Neural cell (in vitro differentiated cells): ENCODE data around the gene TNIP3.

Experiments
- EZH2 ChIP-seq: fragments of 200-600, 300-800 bp; shearing (Covaris generic), sonication (generic); IDR thresholded peaks from 2 replicates; pipeline ENCODE4 v1.6.1; 2014; ENCODE audit warnings: antibody characterized with exemption, low read length, borderline replicate concordance, mild to moderate bottlenecking; ENCODE audit not compliant: insufficient read depth, poor library complexity, severe bottlenecking
- POLR2AphosphoS5 ChIP-seq: IDR thresholded peaks from 2 replicates; pipeline ENCODE4 v1.6.1; 2012
- RAD21 ChIP-seq: fragments of 450-650 bp; conservative IDR thresholded peaks from 2 replicates; pipeline ENCODE4 v1.6.1; 2014; ENCODE audit warnings: antibody characterized with exemption, mild to moderate bottlenecking, moderate library complexity
- SMC3 ChIP-seq: fragments of 450-650 bp; conservative IDR thresholded peaks from 2 replicates; pipeline ENCODE4 v1.6.1; 2014; ENCODE audit warnings: antibody characterized with exemption, mild to moderate bottlenecking, moderate library complexity; ENCODE audit not compliant: poor library complexity
- TF ChIP-seq, protein P1 (sequence below): fragments of 450-650 bp; IDR thresholded peaks from 2 replicates; pipeline ENCODE4 v1.5.1; 2014; ENCODE audit warnings: antibody characterized with exemption, mild to moderate bottlenecking, moderate library complexity; ENCODE audit not compliant: poor library complexity, severe bottlenecking

DNA sequence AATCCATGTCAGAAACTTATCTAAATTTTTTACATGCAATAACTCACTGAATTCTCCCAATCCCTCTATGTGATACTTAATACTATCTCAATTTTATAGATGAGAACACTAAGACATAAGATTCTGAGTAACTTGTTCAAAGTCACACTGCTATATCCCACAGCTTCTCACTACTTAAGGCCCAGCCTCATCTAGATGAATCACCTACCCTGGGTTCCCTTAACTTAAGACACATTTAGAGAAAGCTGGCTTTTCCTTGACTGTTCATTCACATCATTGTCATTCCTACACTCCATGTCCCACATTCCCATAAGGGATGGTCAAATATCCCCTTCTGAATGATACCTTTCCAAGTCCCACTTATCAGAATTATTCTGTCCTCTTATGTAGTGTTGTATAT, 21.0 kb downstream of the TNIP3 start:
- TF ChIP-seq, protein P1, sequence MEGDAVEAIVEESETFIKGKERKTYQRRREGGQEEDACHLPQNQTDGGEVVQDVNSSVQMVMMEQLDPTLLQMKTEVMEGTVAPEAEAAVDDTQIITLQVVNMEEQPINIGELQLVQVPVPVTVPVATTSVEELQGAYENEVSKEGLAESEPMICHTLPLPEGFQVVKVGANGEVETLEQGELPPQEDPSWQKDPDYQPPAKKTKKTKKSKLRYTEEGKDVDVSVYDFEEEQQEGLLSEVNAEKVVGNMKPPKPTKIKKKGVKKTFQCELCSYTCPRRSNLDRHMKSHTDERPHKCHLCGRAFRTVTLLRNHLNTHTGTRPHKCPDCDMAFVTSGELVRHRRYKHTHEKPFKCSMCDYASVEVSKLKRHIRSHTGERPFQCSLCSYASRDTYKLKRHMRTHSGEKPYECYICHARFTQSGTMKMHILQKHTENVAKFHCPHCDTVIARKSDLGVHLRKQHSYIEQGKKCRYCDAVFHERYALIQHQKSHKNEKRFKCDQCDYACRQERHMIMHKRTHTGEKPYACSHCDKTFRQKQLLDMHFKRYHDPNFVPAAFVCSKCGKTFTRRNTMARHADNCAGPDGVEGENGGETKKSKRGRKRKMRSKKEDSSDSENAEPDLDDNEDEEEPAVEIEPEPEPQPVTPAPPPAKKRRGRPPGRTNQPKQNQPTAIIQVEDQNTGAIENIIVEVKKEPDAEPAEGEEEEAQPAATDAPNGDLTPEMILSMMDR = no peak
- TF ChIP-seq RAD21 (no peak), EZH2 (no peak), SMC3 (no peak), POLR2AphosphoS5 (no peak)
